Chondrocyte (in vitro differentiated cells): Measurements from ENCODE around the gene TMEM219. TPM values are rescaled to one million over a fixed set of nuclear protein-coding genes. Genes with fewer than 3 reads are reported as not detected.

Experiments
- DNase-seq: peaks from one replicate; pipeline ENCODE4 v3.0.0; 2021; ENCODE audit warnings: mixed read lengths, low spot score
- H3K27ac Mint-ChIP-seq: one replicate; pipeline ENCODE4 v1.8.0; 2021; ENCODE audit warnings: mild to moderate bottlenecking, moderate library complexity, mixed read lengths; ENCODE audit not compliant: unreplicated experiment
- H3K27me3 Mint-ChIP-seq: 2 replicates; pipeline ENCODE4 v1.8.0; 2021; ENCODE audit warnings: low read depth, mixed read lengths
- H3K36me3 Mint-ChIP-seq: 2 replicates; pipeline ENCODE4 v1.8.0; 2021; ENCODE audit warnings: low read depth, mixed read lengths
- H3K4me1 Mint-ChIP-seq: 2 replicates; pipeline ENCODE4 v1.8.0; 2021; ENCODE audit warnings: low read depth, mild to moderate bottlenecking, mixed read lengths
- H3K4me3 Mint-ChIP-seq: one replicate; pipeline ENCODE4 v1.8.0; 2021; ENCODE audit warnings: mild to moderate bottlenecking, moderate library complexity, mixed read lengths; ENCODE audit not compliant: unreplicated experiment
- H3K9me3 Mint-ChIP-seq: 2 replicates; pipeline ENCODE4 v1.8.0; 2021; ENCODE audit warnings: low read depth, mixed read lengths
- CTCF ChIP-seq: fragments of 200-600 bp; sonication (generic); IDR thresholded peaks from 2 replicates; pipeline ENCODE4 v1.5.0; 2021; ENCODE audit warnings: antibody characterized with exemption, mild to moderate bottlenecking, moderate library complexity
- total RNA-seq: library from RNA; stranded (reverse); gene quantifications from 3 replicates; pipeline ENCODE4 v1.2.1, GENCODE V29; 2021

Gene TMEM219
- total RNA-seq, 1 donor from 2014 or later = 122 TPM

- Mint-ChIP-seq H3K9me3 (no peaks in the 10 kb centered on the region), H3K4me3 (no peak overlapping the region), H3K27ac (peak overlapping the region; percentile 45), H3K27me3 (no peaks in the 10 kb centered on the region), H3K4me1 (no peaks in the 10 kb centered on the region), H3K36me3 (peaks cover 3% of the 10 kb centered on the region)
- DNase-seq = no peak
- no peak for TF ChIP-seq CTCF
These were observed 40.9 kb downstream of the TMEM219 start for GRCh38 chr16:30002614-30003346.

DNA sequence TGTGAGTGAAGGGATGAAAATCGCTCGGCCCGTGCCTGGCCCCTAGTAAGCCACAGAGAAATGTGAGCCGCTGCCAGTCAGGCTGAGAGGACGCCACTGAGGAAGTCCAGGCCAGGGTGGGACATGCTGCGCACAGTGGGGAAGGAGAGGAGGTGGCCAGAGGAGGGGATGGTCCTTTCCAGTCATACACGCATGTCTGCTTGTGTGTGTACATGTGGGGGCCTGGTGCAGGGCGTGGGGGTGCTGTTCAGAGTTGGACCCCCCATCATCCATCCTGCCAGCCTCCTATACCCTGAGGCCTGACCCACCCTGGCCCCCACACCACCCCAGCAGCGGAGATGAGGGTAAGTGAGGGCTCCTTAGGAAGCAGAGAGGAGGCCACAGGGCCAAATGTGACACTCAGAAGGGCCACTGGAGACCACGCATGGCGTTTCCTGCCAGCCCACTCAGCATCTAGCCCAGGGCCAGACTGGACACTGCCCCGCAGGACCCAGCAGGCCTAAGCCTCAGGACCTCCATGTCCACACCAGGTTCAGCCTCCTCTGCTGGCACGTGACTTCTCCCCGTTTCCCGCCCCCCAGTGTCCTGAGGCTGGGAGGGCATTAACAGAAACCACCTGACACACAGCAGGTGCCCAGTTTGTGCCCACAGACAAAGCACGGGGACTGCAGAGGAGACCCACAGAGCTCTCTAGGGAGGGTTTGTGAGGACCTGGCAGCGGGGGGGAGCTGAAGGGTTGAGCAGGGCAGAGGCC, 42.0 kb downstream of the TMEM219 start:
- no peak overlapping the region for H3K27ac Mint-ChIP-seq
- no peaks in the 10 kb centered on the region for H3K9me3 Mint-ChIP-seq
- H3K4me1 Mint-ChIP-seq = no peaks in the 10 kb centered on the region
- no peak for DNase-seq
- TF ChIP-seq CTCF = no peak
- H3K36me3 Mint-ChIP-seq = peaks cover 3% of the 10 kb centered on the region
- no peaks in the 10 kb centered on the region for H3K27me3 Mint-ChIP-seq
- H3K4me3 Mint-ChIP-seq = no peak overlapping the region

- H3K4me1 Mint-ChIP-seq = no peaks in the 10 kb centered on the region
- H3K27ac Mint-ChIP-seq = no peak overlapping the region
- TF ChIP-seq CTCF = no peak
- H3K4me3 Mint-ChIP-seq = no peak overlapping the region
- DNase-seq = no peak
- H3K36me3 Mint-ChIP-seq = peaks cover 3% of the 10 kb centered on the region
- H3K9me3 Mint-ChIP-seq = no peaks in the 10 kb centered on the region
- H3K27me3 Mint-ChIP-seq = peaks cover 1% of the 10 kb centered on the region
These were observed 42.5 kb downstream of the TMEM219 start for GRCh38 chr16:30004424-30004776.

DNA sequence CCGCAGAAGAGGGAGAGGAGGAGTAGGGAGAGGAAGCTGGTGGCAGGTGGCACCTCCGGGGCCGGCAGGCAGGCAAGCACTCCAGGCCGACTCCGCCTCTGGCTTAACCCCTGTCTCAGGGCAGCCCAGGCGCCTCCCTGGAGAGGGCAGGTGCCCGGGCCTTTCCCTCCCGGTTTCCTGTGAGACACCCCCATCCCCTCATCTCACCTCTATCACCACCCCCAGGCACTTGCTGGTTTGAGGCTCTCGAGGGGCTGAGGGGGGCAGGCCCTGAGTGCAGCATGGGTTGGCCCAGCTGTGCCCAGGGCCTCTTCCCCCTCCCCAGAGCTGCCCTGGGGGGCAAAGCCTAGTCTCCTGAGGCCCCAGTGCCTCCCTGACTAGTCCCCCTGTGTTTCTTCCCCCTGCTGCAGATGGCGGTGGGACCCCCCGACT, 42.9 kb downstream of the TMEM219 start:
- no peak for TF ChIP-seq CTCF
- Mint-ChIP-seq H3K27me3 (peaks cover 4% of the 10 kb centered on the region), H3K4me3 (no peak overlapping the region), H3K4me1 (no peaks in the 10 kb centered on the region), H3K9me3 (no peaks in the 10 kb centered on the region), H3K36me3 (no peaks in the 10 kb centered on the region), H3K27ac (no peak overlapping the region)
- no peak for DNase-seq

GRCh38 chr16:30005341-30006094, 43.6 kb downstream of the TMEM219 start:
- peak; percentile 86 for TF ChIP-seq CTCF
- DNase-seq = no peak
- Mint-ChIP-seq H3K4me3 (no peak overlapping the region), H3K4me1 (peaks cover 2% of the 10 kb centered on the region), H3K36me3 (no peaks in the 10 kb centered on the region), H3K27me3 (peaks cover 10% of the 10 kb centered on the region), H3K9me3 (no peaks in the 10 kb centered on the region), H3K27ac (no peak overlapping the region)
